Sigmoid colon (tissue), 4 donors: ENCODE measurements around the gene ZYG11B.

Experiments
- CTCF ChIP-seq, 4 experiments: fragments of 450-650 bp in 3 of 4; fragments of 200-600 bp in 1 of 4; IDR thresholded peaks; one replicate each; pipeline ENCODE4 v1.5.1; 2016 to 2019; ENCODE audit warnings: antibody characterized with exemption in 4 of 4, mild to moderate bottlenecking in 3 of 4, moderate library complexity in 2 of 4
- EP300 ChIP-seq, 4 donors: sonication (generic); formaldehyde crosslinking; IDR thresholded peaks; one replicate each; pipeline ENCODE4 v1.6.1; 2017; ENCODE audit warnings: antibody characterized with exemption in 4 of 4
- POLR2A ChIP-seq, 2 donors: fragments of 450-650 bp; IDR thresholded peaks; one replicate each; pipeline ENCODE4 v1.6.1; 2016; ENCODE audit warnings: antibody characterized with exemption in 2 of 2, mild to moderate bottlenecking in 2 of 2, moderate library complexity in 2 of 2
- POLR2AphosphoS5 ChIP-seq, 4 donors: sonication (generic); formaldehyde crosslinking; IDR thresholded peaks; one replicate each; pipeline ENCODE4 v1.6.1; 2017; ENCODE audit warnings: antibody characterized with exemption in 4 of 4

- TF ChIP-seq CTCF (IDR thresholded peaks at IDR 0.05): no peak
- TF ChIP-seq POLR2A (IDR thresholded peaks at IDR 0.05): no peak
- TF ChIP-seq POLR2AphosphoS5 (IDR thresholded peaks at IDR 0.05): no peak
- TF ChIP-seq EP300 (IDR thresholded peaks at IDR 0.05): no peak
These were observed 21.2 kb downstream of the ZYG11B start for GRCh38 chr1:52747450-52747849.
